Activated CD8-positive, alpha-beta memory T cell treated with anti-CD3 and anti-CD28 coated beads, Interleukin-2, amount 10 ng/mL, durations not matched to agents 7 days and 5 days (primary cell): ENCODE measurements around the gene GALNT2. TPM values are rescaled to one million over a fixed set of nuclear protein-coding genes. Genes with fewer than 3 reads are reported as not detected.

ENCODE experiments used
- ATAC-seq: fragments of 150-1000 bp; cut with Tn5 transposase; one replicate; pipeline ENCODE4 v1.10.0; 2021; ENCODE audit warnings: moderate library complexity
- CTCF ChIA-PET: fragments of 350-600 bp; sonication (Branson Sonifier 250); formaldehyde crosslinking; loops from one replicate; lab custom pipeline; 2021; ENCODE audit warnings: antibody characterized with exemption; lab: Charles Lee
- DNase-seq: peaks from one replicate; pipeline ENCODE4 v3.0.0-alpha.2; 2020
- H3K27ac Mint-ChIP-seq: one replicate; pipeline ENCODE4 v1.8.0; 2021; ENCODE audit warnings: mild to moderate bottlenecking, mixed read lengths
- H3K27me3 Mint-ChIP-seq: one replicate; pipeline ENCODE4 v1.8.0; 2021; ENCODE audit warnings: mixed read lengths
- H3K36me3 Mint-ChIP-seq: one replicate; pipeline ENCODE4 v1.8.0; 2021; ENCODE audit warnings: mild to moderate bottlenecking, mixed read lengths
- H3K4me1 Mint-ChIP-seq: one replicate; pipeline ENCODE4 v1.8.0; 2021; ENCODE audit warnings: mixed read lengths
- H3K4me3 Mint-ChIP-seq: one replicate; pipeline ENCODE4 v1.8.0; 2021; ENCODE audit warnings: mild to moderate bottlenecking, moderate library complexity, mixed read lengths
- H3K9me3 Mint-ChIP-seq: one replicate; pipeline ENCODE4 v1.8.0; 2022; ENCODE audit warnings: low read depth, mixed read lengths
- total RNA-seq, 2 experiments: library from RNA; stranded (reverse); gene quantifications; one replicate each; pipeline ENCODE4 v1.2.3, GENCODE V29; 2021

GALNT2 gene
- total RNA-seq, 2 experiments from 2014 or later: 25.0 to 30.2 TPM

DNA sequence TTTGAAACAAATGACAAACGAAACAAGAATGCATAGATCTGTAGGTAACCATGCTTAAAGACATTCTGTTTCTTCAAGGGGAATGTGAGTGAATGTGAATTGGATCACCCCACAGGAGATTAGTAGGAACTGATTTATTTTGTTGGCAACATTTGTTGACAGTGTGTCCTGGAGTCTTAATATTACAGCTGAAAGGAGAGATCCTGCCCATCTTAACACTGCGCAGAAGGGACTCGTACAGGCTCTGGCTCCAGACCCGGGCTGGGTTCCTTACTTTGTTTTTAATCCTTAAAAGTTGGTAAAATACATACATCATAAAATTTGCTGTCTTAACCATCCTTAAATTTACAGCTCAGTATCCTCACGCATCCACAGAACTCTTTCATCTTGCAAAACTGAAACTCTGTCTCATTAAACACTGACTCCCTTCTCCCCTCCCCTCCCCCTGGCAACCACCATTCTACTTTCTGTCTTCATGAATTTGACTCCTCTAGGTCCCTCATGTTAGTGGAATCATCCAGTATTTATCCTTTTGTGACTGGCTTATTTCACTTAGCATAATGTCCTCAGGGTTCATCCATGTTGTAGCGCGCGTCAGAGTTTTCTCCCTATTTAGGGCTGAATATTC, 74.1 kb downstream of the GALNT2 start:
- Mint-ChIP-seq H3K27me3 (no peaks in the 10 kb centered on the region), H3K27ac (no peak overlapping the region), H3K36me3 (no peaks in the 10 kb centered on the region), H3K4me3 (no peak overlapping the region), H3K4me1 (peaks cover 37% of the 10 kb centered on the region), H3K9me3 (no peaks in the 10 kb centered on the region)
- ATAC-seq: no peak
- CTCF ChIA-PET: no interaction called here
- DNase-seq: no peak

DNA sequence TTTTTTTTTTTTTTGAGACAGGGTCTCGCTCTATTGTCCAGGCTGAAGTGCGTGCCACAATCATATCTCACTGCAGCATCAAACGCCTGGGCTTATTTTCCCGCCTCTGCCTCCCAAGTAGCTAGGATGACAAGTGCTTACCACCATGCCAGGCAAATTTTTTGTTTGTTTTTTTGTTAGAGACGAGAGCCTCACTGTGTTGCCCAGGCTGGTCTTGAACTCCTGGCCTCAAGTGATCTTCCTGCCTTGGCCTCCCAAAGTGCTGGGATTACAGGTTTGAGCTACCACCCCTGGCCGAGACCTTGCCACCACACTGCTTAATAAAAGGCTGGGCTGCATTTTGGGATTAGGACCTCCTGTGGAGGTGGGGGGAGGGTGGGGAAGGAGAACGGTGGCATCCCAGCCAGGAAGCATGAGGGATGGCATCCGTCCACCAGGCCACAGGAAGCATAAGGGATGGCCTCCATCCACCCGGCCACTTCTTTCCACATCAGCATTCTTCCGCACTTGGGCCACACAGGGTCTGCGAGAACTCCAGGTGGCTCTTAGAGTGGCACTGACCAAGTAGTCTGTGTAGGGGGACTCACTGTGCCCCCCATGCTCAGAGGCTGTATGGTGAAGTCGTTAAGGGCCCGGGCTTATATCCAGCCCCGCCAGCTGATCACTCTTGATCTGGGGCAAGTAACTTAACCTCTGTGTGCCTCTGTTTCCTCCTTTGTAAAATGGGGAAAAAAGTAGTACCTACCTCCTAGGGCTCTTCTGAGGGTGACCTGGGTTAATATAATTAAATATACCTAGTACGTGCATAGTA, 75.0 kb downstream of the GALNT2 start:
- CTCF ChIA-PET: no interaction called here
- DNase-seq: no peak
- Mint-ChIP-seq H3K4me1 (peaks cover 40% of the 10 kb centered on the region), H3K27ac (no peak overlapping the region), H3K9me3 (no peaks in the 10 kb centered on the region), H3K27me3 (no peaks in the 10 kb centered on the region), H3K4me3 (no peak overlapping the region), H3K36me3 (no peaks in the 10 kb centered on the region)
- ATAC-seq: no peak

DNA sequence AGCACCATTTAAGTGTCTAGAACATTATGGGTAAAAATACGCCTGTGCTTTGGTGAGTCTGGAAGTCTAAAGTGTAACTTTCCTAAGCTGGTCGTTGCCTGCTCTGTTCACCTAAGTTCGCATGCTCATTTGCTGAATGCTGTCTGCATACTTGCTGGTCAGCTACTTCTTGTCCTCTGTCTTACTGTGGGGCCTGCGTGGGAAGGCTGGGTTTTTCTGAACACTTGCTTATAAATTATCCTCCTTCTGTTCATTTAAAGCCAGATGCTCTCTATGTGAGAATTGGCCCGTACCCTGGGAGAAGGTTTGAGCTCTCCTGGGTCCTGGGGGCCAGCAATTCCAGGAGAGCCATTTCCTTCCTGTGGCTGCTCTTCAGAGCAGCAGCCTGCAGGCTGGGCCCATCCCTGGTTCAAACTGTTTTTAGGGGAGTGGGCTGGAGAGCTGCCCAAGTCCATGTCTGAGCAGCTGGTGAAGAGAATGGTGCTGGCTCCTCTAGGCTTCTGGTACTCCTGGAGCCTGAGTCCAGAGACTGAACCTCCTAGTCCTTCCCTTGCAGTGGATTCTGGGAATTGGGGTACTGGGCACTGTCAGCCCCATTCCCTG, 75.7 kb downstream of the GALNT2 start:
- no peak for ATAC-seq
- H3K4me3 Mint-ChIP-seq: no peak overlapping the region
- no peaks in the 10 kb centered on the region for H3K36me3 Mint-ChIP-seq
- CTCF ChIA-PET: no interaction called here
- no peak overlapping the region for H3K27ac Mint-ChIP-seq
- H3K4me1 Mint-ChIP-seq: peaks cover 45% of the 10 kb centered on the region
- no peaks in the 10 kb centered on the region for H3K27me3 Mint-ChIP-seq
- no peak for DNase-seq
- no peaks in the 10 kb centered on the region for H3K9me3 Mint-ChIP-seq

DNA sequence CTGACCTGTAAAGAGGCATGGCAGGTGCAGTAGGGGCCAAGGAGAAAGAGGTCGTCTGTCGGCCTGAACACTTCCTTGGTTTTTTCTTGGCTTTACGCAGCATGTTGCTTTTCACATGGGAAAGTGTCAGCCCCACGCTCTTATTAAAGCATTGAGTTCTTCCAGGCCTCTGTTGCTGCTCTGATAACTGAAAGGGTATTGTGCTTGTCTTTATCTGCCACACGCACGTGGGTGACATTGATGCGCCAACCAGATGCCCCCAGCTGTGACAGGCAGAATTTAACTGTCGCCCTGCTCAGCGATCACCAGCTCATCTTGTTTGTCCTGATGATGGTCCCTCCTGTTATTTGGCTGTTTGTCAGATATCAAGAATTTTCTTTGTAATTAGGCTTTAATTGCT, 76.5 kb downstream of the GALNT2 start:
- CTCF ChIA-PET: no interaction called here
- no peaks in the 10 kb centered on the region for H3K36me3 Mint-ChIP-seq

DNA sequence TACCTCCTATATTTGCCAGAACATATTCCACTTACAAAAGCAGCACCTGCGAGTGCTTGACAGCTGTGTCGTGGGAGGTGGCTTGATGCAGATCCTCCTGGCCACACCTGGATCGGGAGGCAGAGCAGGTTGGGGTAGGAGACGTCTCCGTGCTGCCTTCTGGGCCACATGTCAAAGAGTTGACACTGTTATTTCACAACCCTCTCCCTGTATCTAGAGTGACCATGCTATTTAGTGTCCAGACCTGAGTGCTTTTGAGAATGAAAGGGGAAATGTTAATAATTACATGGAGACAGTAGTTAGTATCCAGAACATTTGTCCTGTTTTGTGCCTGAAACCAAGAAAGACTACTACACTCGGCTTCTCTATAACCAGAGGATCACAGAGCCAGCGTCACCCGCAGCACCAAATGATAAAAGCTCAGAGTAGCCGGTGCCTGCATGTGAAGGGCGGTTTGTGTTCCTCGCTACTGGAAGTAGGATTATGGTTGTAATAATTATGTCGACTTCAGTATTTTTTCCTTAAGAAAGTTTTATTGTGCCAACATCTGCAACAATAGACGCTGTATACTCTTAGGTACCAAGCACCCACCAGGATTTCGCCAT, 77.1 kb downstream of the GALNT2 start:
- Mint-ChIP-seq H3K9me3 (no peaks in the 10 kb centered on the region), H3K4me1 (peaks cover 41% of the 10 kb centered on the region), H3K27me3 (no peaks in the 10 kb centered on the region), H3K36me3 (no peaks in the 10 kb centered on the region), H3K27ac (no peak overlapping the region), H3K4me3 (no peak overlapping the region)
- no peak for DNase-seq
- no peak for ATAC-seq
- CTCF ChIA-PET: no interaction called here

More for the DNA sequence above, 76.5 kb downstream of the GALNT2 start:
- H3K4me1 Mint-ChIP-seq: peaks cover 44% of the 10 kb centered on the region
- no peak overlapping the region for H3K4me3 Mint-ChIP-seq
- no peaks in the 10 kb centered on the region for H3K9me3 Mint-ChIP-seq
- DNase-seq: no peak
- no peaks in the 10 kb centered on the region for H3K27me3 Mint-ChIP-seq
- H3K27ac Mint-ChIP-seq: no peak overlapping the region
- ATAC-seq: no peak

DNA sequence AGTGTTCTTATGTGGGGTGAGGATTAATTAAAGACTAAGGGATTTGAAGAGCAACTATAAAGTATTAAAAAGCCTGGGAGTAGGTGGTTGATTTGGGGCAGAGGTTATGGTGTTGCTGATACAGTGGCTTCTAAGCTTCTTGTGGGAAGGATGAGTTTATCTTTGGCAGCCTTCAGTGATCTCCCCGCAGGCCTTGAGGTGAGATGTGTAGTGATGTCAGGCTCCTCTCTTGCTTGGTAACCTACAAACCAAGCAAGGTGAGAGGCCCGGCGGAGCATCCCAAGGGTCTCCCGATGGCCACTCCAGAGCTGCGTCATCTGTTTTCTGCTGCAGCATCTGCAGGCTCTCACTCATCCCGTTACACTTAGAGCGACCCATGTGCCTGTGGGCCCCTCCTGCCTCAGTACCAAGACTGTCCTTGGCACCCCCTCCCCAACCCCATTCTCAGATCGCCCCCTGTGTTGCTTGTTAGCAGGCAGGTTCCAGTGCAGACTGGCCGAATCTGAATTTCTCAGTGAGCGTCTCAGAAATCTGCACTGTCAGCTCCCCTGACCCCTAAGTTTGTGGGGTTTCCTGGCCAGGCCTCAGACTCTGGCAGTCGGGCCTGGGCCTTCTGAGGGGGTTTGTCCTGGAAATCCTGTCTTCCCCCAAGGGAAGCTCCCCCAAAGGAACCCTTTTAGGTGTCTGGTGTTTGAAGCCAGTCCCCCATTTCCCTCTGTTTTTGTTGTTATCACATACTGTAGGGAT, 77.9 kb downstream of the GALNT2 start:
- H3K9me3 Mint-ChIP-seq: no peaks in the 10 kb centered on the region
- peaks cover 43% of the 10 kb centered on the region for H3K4me1 Mint-ChIP-seq
- no peaks in the 10 kb centered on the region for H3K36me3 Mint-ChIP-seq
- no peak overlapping the region for H3K4me3 Mint-ChIP-seq
- no peaks in the 10 kb centered on the region for H3K27me3 Mint-ChIP-seq
- ATAC-seq (no peak), DNase-seq (no peak)
- H3K27ac Mint-ChIP-seq: no peak overlapping the region
- CTCF ChIA-PET: no interaction called here

DNA sequence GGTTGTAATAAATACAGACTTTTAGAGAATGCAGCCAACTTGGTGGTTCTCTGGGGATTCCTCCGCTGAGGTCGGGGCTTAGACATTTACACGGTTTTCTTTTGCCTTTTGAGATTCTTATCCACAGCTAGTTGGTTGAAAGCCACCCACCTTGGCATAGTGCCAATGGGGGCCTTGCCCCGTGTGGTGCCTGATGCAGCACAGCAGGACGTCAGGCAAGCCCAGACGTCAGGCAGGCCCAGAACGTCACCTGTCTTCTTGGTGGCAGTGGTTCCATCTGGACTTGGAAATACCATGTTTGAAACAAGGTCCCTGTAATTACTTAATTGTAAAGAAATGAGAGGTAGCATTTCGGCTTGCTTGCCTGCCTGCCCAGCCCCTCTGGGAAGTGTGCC, 78.5 kb downstream of the GALNT2 start:
- DNase-seq (no peak), ATAC-seq (no peak)
- CTCF ChIA-PET: no interaction called here
- no peaks in the 10 kb centered on the region for H3K9me3 Mint-ChIP-seq
- no peaks in the 10 kb centered on the region for H3K36me3 Mint-ChIP-seq
- peaks cover 43% of the 10 kb centered on the region for H3K4me1 Mint-ChIP-seq
- H3K4me3 Mint-ChIP-seq: no peak overlapping the region
- no peaks in the 10 kb centered on the region for H3K27me3 Mint-ChIP-seq
- no peak overlapping the region for H3K27ac Mint-ChIP-seq

DNA sequence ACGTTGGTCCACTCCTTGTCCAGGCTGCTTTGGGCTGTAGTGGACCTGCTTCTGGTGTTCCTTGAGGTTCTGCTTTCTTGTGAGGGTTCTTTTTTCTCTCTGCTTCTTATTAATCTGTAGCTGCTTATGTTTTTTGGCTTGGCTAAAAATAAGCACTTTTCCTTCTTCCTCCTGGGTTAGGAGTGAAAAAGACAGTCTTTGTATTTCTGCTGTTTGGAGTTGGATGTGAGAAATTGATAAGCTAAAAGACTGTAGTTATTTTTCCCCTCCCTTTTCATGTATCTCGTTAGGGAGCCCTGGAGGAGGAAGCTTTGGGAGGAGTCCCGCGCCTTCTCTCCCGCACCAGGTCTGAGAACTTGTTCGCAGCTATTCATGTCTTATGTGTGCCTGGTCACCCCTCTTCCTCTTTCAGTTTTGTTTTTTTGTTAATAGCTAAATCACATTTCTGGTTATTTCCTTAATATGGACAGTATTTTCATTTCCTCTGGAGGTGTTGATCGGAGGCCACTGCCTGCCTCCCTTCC, 79.0 kb downstream of the GALNT2 start:
- Mint-ChIP-seq H3K4me3 (no peak overlapping the region), H3K9me3 (no peaks in the 10 kb centered on the region), H3K36me3 (no peaks in the 10 kb centered on the region), H3K4me1 (peaks cover 38% of the 10 kb centered on the region), H3K27ac (no peak overlapping the region), H3K27me3 (no peaks in the 10 kb centered on the region)
- no peak for DNase-seq
- no peak for ATAC-seq
- CTCF ChIA-PET: interaction anchor here (1.3 kb wide), 1 partner anchor 13 kb away, joined by 3 read pairs; no protein-coding TSS in a partner anchor

DNA sequence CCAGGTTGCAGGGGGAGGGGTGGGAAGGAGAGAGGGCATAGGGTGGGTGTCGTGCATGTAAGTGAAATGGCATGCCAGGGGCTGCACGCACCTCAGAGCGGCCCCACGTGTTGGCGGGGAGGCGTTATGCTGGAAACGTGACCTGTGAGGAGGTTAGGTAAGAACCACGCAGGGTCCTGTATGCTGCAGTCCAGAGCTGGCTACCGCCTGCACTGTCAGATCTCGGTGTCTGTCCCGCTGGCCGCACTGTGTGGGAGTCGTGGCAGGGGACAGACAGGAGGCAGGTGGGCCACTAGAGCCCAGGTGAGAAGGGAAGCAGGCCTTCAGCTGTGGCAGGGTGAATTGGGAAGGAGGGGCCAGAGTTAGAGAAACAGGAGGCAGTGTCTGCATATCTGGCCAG, 79.7 kb downstream of the GALNT2 start:
- no peak overlapping the region for H3K27ac Mint-ChIP-seq
- no peak for DNase-seq
- no peaks in the 10 kb centered on the region for H3K27me3 Mint-ChIP-seq
- ATAC-seq: no peak
- peaks cover 35% of the 10 kb centered on the region for H3K4me1 Mint-ChIP-seq
- H3K9me3 Mint-ChIP-seq: no peaks in the 10 kb centered on the region
- CTCF ChIA-PET: interaction anchor here (1.3 kb wide), 1 partner anchor 13 kb away, joined by 3 read pairs; no protein-coding TSS in a partner anchor
- no peaks in the 10 kb centered on the region for H3K36me3 Mint-ChIP-seq
- no peak overlapping the region for H3K4me3 Mint-ChIP-seq

DNA sequence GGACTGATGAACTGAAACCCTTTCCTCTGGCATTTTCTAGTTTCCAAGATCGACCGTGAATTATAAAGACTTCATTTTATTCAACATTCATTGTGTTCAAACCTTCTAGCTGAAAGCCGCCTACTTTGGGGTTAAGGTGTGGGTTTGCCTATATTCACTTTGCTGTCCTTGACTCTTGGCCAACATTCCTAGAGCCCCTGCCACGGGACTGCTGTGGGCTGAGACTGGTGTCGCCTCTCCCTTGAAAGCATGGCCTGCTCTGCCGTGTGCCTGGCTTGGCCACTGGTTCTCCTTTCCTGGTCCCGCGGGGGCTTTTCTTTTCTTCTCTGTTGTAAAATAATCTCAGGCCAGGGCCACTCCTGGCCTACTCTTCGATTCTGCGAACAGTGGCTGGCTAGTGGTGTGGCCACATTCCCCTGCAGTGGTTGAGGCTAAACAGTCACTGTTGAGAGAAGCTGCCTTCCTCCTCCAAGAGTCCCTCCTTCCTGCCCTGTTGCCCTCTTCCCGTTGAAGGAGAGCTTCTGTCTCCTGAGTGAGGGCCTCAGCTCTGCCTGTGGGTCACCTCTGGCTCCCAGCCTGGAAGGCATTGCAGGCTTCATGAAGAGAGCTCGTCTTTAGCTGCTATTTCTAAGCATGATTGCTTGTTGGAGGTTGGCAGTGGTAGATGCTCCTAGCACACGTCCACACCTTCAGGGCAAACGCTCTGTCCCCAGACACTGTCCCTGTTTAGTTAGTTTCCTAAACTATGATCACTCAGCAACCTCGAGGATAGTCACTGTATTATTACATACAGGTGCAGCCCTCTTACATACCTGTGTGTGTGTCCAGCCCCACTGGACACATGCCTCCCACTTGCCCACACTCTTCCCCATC, 80.5 kb downstream of the GALNT2 start:
- DNase-seq (no peak), ATAC-seq (no peak)
- Mint-ChIP-seq H3K4me1 (peaks cover 35% of the 10 kb centered on the region), H3K9me3 (no peaks in the 10 kb centered on the region), H3K27me3 (no peaks in the 10 kb centered on the region), H3K27ac (no peak overlapping the region), H3K36me3 (no peaks in the 10 kb centered on the region), H3K4me3 (no peak overlapping the region)
- CTCF ChIA-PET: no interaction called here

DNA sequence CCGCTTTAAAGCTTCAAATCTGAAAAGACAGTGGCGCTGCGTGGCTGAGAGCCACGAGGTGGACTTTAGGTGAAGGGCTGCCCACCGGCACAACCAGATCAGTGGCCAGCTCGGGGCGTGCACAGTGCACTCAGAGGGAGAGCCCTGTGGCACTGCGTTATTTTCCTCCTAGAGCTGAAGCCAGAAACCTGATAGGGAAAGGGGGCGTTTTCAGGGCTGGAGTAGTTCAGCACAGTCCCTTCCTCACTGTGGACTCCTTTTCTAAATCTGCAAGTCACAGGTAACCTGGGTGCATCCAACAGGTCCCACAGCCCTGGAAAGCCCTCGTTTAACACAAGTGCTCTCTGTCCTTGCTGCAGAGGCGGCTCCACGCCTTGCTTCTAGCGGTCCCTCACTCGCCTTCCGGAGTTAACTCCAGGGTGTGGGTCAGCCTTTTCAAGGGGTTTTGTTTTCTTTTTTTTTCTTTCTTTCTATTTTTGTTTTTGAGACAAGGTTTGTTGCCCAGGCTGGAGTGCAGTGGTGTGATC, 81.2 kb downstream of the GALNT2 start:
- Mint-ChIP-seq H3K27ac (no peak overlapping the region), H3K9me3 (no peaks in the 10 kb centered on the region), H3K4me3 (no peak overlapping the region), H3K4me1 (peaks cover 35% of the 10 kb centered on the region), H3K27me3 (no peaks in the 10 kb centered on the region), H3K36me3 (no peaks in the 10 kb centered on the region)
- CTCF ChIA-PET: no interaction called here
- no peak for ATAC-seq
- DNase-seq: no peak
